ENCODE measurements around the gene AGXT2.
A peak's percentile ranks its signal among the peaks of the same experiment; 100 is the strongest.

Gene AGXT2

GRCh38 chr5:35047785-35048404, at the start of gene AGXT2:
TSS of gene AGXT2 (minus strand) at chr5:35047949. CDS start at chr5:35047892, 57 bp downstream.
- no peak for DNase-seq

GRCh38 chr5:35096932-35097331, 49.2 kb upstream of the AGXT2 start:
- no peak for DNase-seq

- DNase-seq: no peak
Observed at GRCh38 chr5:35096216-35096615, 48.5 kb upstream of the AGXT2 start.

- DNase-seq: no peak
Observed at GRCh38 chr5:35095366-35095765, 47.6 kb upstream of the AGXT2 start.

GRCh38 chr5:35094948-35095347, 47.2 kb upstream of the AGXT2 start:
- no peak for DNase-seq

- DNase-seq: no peak
Observed at GRCh38 chr5:35092703-35093102, 45.0 kb upstream of the AGXT2 start.

- DNase-seq: no peak
Observed at GRCh38 chr5:35091704-35092103, 44.0 kb upstream of the AGXT2 start.

- DNase-seq: peak; percentile 56
Observed at GRCh38 chr5:35089334-35090314, 41.9 kb upstream of the AGXT2 start.

GRCh38 chr5:35087991-35088390, 40.2 kb upstream of the AGXT2 start:
- no peak for DNase-seq

- DNase-seq: no peak
Observed at GRCh38 chr5:35083150-35083549, 35.4 kb upstream of the AGXT2 start.

- DNase-seq: no peak
Observed at GRCh38 chr5:35082530-35082929, 34.8 kb upstream of the AGXT2 start.

- no peak for DNase-seq
Observed at GRCh38 chr5:35081134-35081533, 33.4 kb upstream of the AGXT2 start.

GRCh38 chr5:35073160-35073559, 25.4 kb upstream of the AGXT2 start:
- DNase-seq: no peak

GRCh38 chr5:35069188-35069587, 21.4 kb upstream of the AGXT2 start:
- no peak for DNase-seq

- no peak for DNase-seq
Observed at GRCh38 chr5:35067985-35068384, 20.2 kb upstream of the AGXT2 start.

GRCh38 chr5:35066260-35066795, 18.6 kb upstream of the AGXT2 start:
- DNase-seq: no peak

GRCh38 chr5:35063414-35063813, 15.7 kb upstream of the AGXT2 start:
- no peak for DNase-seq

GRCh38 chr5:35061211-35061770, 13.5 kb upstream of the AGXT2 start:
- no peak for DNase-seq

GRCh38 chr5:35060236-35060635, 12.5 kb upstream of the AGXT2 start:
- no peak for DNase-seq

GRCh38 chr5:35059251-35059650, 11.5 kb upstream of the AGXT2 start:
- no peak for DNase-seq

GRCh38 chr5:35058374-35058788, 10.6 kb upstream of the AGXT2 start:
- DNase-seq: no peak

- no peak for DNase-seq
Observed at GRCh38 chr5:35056686-35057085, 8.9 kb upstream of the AGXT2 start.

- DNase-seq: no peak
Observed at GRCh38 chr5:35052838-35053237, 5.1 kb upstream of the AGXT2 start.
